ENCODE measurements around the gene THRB.

THRB gene

DNA sequence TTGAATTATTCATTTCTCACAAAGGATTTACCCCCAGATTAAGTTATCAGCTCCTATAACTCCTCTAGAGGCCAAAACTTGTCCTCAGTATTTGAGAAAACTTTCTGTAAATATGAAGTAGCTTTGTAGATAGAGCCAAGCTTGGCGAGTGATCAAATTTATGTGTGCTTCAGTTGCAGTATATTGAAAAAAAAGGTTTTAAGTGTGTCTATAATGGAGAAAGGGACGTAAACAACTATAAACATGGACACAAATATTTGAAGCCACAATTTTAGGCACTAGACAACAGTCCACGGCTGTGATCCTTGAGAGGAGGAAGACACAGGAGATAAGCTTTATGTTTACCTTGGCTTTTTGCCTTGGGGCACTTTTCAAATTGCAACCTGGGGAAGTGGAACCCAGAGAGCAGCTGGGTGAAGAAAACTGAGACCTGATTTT, 118.7 kb downstream of the THRB start:
- no peaks in the 10 kb centered on the region for H3K9me2 ChIP-seq (replicated peaks; ENCODE audit: low read depth, low read length)
- H3K9me3 ChIP-seq (ENCODE audit: insufficient read depth, low read depth, low read length) = no peaks in the 10 kb centered on the region
- H3K36me3 ChIP-seq (ENCODE audit: insufficient read depth, low read length) = no peaks in the 10 kb centered on the region
- H3F3A ChIP-seq (ENCODE audit: low read depth) = no peaks in the 10 kb centered on the region
- no peak for TF ChIP-seq EZH2phosphoT487 (IDR thresholded peaks at IDR 0.05; ENCODE audit: borderline replicate concordance)
- no peak for TF ChIP-seq CTCF (conservative IDR thresholded peaks at IDR 0.05; ENCODE audit: low read length)
- no peaks in the 10 kb centered on the region for H4K20me1 ChIP-seq (ENCODE audit: insufficient read depth, low read length, poor library complexity, severe bottlenecking)
- no peaks in the 10 kb centered on the region for H3K4me1 ChIP-seq (ENCODE audit: insufficient read depth, low read length, poor library complexity, severe bottlenecking)
- no peak overlapping the region for H3K4me3 ChIP-seq (ENCODE audit: low read length, poor library complexity, severe bottlenecking)
- H3K27me3 ChIP-seq (ENCODE audit: insufficient read depth, low read length, poor library complexity, severe bottlenecking) = no peaks in the 10 kb centered on the region
- H3K79me2 ChIP-seq (ENCODE audit: insufficient read depth, low read length) = no peaks in the 10 kb centered on the region
- no peak overlapping the region for H2AFZ ChIP-seq (ENCODE audit: low read length)
- no peak overlapping the region for H3K9ac ChIP-seq (ENCODE audit: low read depth, low read length, poor library complexity, severe bottlenecking)
- H3K4me2 ChIP-seq (ENCODE audit: low read depth, low read length, poor library complexity, severe bottlenecking) = no peak overlapping the region

- no peak for TF ChIP-seq EZH2phosphoT487 (IDR thresholded peaks at IDR 0.05; ENCODE audit: borderline replicate concordance)
- TF ChIP-seq CTCF (conservative IDR thresholded peaks at IDR 0.05; ENCODE audit: low read length) = no peak
- no peaks in the 10 kb centered on the region for H3K9me3 ChIP-seq (ENCODE audit: insufficient read depth, low read depth, low read length)
- H3K4me1 ChIP-seq (ENCODE audit: insufficient read depth, low read length, poor library complexity, severe bottlenecking) = no peaks in the 10 kb centered on the region
- H3K9ac ChIP-seq (ENCODE audit: low read depth, low read length, poor library complexity, severe bottlenecking) = no peak overlapping the region
- H4K20me1 ChIP-seq (ENCODE audit: insufficient read depth, low read length, poor library complexity, severe bottlenecking) = no peaks in the 10 kb centered on the region
- no peaks in the 10 kb centered on the region for H3K36me3 ChIP-seq (ENCODE audit: insufficient read depth, low read length)
- H3K79me2 ChIP-seq (ENCODE audit: insufficient read depth, low read length) = no peaks in the 10 kb centered on the region
- H3K4me3 ChIP-seq (ENCODE audit: low read length, poor library complexity, severe bottlenecking) = no peak overlapping the region
- no peaks in the 10 kb centered on the region for H3K27me3 ChIP-seq (ENCODE audit: insufficient read depth, low read length, poor library complexity, severe bottlenecking)
- no peak overlapping the region for H3K4me2 ChIP-seq (ENCODE audit: low read depth, low read length, poor library complexity, severe bottlenecking)
- H2AFZ ChIP-seq (ENCODE audit: low read length) = no peak overlapping the region
- no peaks in the 10 kb centered on the region for H3F3A ChIP-seq (ENCODE audit: low read depth)
- no peaks in the 10 kb centered on the region for H3K9me2 ChIP-seq (replicated peaks; ENCODE audit: low read depth, low read length)
Observed at GRCh38 chr3:24374801-24375200, 119.8 kb downstream of the THRB start.

DNA sequence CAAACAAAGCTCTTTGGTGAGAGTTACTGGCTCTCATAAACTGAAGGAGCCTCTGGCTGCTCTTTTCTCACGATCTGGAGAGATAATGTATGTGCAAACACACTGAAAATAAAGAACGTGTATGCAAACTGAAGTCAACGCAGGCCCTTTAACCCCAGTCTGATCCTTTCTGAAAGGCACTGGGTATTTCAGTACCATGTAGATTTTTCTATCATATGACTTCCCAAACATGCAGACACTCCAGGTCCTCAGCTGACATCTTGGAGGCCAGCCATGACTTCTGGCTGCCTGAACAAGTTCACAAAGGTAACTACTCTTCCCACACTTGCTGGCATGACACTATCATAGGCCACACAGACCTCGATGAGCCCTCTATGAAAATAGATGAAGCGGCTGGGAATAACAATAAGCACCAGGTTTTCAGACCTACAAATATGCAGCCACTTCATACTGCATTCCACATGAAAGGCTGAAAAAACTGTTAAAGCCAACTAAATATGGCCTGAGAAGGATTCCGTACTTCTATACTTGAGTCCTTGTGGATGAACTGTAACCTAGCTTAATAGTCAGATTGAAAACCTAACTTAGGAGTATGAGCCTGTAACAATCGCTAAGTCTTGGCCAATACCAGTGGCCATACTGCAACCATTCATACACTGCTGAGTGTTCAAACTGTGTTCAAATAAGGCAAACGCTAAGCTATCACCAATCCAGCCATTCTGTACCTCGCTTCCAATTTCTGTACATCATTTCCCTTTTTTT, 121.3 kb downstream of the THRB start:
- H3K79me2 ChIP-seq (ENCODE audit: insufficient read depth, low read length) = no peaks in the 10 kb centered on the region
- no peak overlapping the region for H3K4me3 ChIP-seq (ENCODE audit: low read length, poor library complexity, severe bottlenecking)
- H3K4me1 ChIP-seq (ENCODE audit: insufficient read depth, low read length, poor library complexity, severe bottlenecking) = no peaks in the 10 kb centered on the region
- no peak overlapping the region for H2AFZ ChIP-seq (ENCODE audit: low read length)
- H3K36me3 ChIP-seq (ENCODE audit: insufficient read depth, low read length) = no peaks in the 10 kb centered on the region
- no peak overlapping the region for H3K4me2 ChIP-seq (ENCODE audit: low read depth, low read length, poor library complexity, severe bottlenecking)
- no peaks in the 10 kb centered on the region for H3K27me3 ChIP-seq (ENCODE audit: insufficient read depth, low read length, poor library complexity, severe bottlenecking)
- no peaks in the 10 kb centered on the region for H4K20me1 ChIP-seq (ENCODE audit: insufficient read depth, low read length, poor library complexity, severe bottlenecking)
- no peaks in the 10 kb centered on the region for H3K9me2 ChIP-seq (replicated peaks; ENCODE audit: low read depth, low read length)
- TF ChIP-seq EZH2phosphoT487 (IDR thresholded peaks at IDR 0.05; ENCODE audit: borderline replicate concordance) = no peak
- TF ChIP-seq CTCF (conservative IDR thresholded peaks at IDR 0.05; ENCODE audit: low read length) = no peak
- H3F3A ChIP-seq (ENCODE audit: low read depth) = no peaks in the 10 kb centered on the region
- H3K9me3 ChIP-seq (ENCODE audit: insufficient read depth, low read depth, low read length) = no peaks in the 10 kb centered on the region
- H3K9ac ChIP-seq (ENCODE audit: low read depth, low read length, poor library complexity, severe bottlenecking) = no peak overlapping the region

All from Loucy (cell line).